GM18519 (cell line): ENCODE data around the gene FUCA2.

Experiments used
- ATAC-seq: cut with Tn5 transposase; IDR thresholded peaks from one replicate; pipeline ENCODE4 v1.9.1; 2021; ENCODE audit warnings: mild to moderate bottlenecking, moderate library complexity; ENCODE audit not compliant: unreplicated experiment, low FRiP score

FUCA2 gene, protein sequence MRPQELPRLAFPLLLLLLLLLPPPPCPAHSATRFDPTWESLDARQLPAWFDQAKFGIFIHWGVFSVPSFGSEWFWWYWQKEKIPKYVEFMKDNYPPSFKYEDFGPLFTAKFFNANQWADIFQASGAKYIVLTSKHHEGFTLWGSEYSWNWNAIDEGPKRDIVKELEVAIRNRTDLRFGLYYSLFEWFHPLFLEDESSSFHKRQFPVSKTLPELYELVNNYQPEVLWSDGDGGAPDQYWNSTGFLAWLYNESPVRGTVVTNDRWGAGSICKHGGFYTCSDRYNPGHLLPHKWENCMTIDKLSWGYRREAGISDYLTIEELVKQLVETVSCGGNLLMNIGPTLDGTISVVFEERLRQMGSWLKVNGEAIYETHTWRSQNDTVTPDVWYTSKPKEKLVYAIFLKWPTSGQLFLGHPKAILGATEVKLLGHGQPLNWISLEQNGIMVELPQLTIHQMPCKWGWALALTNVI

DNA sequence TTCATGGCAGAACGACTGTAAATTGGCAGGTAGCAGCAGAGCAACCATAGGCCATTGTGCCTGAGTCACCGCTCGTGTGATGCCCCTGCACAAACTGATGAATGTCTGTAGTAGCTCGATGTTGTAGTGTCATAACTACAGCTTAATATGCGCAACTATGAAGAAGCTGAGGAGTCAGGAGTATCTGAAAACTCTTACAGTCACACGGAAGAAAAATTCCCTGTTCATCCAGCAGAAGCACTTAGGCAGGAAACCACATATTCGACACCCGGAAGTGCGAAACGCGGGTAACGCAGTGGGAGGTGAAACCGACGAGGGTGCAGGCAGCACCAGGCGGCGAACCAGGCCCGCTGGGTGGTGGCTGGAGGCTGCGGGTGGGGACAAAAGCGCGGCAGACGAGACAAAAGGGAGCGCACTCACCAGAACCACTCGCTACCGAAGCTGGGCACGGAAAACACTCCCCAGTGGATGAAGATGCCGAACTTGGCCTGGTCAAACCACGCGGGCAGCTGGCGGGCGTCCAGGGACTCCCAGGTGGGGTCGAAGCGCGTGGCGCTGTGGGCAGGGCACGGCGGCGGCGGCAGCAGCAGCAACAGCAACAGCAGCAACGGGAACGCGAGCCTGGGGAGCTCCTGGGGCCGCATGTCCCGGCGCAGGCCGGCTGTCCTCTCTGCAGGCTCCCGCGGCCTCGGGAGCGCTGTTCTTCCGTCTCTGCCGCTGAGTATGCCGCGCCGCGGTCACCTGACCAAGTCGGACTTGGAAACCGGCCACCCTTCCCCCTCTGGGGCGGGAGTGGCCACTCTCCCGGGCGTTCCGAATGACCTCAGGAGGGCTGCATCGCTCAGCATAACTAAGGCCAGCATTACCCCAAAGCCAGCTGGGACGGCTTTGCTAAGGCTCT lies at the start of gene FUCA2:
FUCA2 (minus strand) TSS at position 730 of the 901 bp plus-strand sequence; CDS start at position 644, 86 bp downstream.
- ATAC-seq = peak; percentile 33

DNA sequence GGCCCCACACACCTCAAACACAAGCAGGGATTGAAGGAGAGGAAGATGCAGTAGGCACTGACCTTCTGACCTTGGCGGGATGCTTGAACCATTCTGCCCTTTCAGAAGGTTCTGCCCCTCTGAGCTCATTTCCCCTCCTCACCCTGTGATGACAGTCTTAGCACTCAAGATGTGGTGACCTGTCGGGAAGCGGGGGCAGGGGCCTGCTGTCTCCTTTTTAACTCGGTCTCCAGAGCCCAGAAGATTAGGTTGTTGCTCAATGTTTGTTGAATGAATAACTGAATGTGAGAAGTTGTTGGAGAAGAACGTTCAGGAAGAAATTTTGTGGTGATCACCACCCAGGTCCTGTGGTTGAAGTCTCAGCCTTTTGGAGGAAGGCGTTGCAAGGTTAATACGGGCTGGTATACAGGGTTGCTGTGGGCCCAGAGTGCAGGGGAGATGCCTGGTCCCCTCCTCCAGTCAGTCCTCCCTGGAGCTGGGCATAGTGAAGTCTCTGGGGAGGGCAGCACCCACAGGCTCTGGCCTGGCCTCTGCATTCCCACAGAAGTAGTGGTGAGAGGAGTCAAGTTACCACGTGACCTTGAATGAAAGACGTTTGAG lies 49.7 kb upstream of the FUCA2 start:
- ATAC-seq = no peak

DNA sequence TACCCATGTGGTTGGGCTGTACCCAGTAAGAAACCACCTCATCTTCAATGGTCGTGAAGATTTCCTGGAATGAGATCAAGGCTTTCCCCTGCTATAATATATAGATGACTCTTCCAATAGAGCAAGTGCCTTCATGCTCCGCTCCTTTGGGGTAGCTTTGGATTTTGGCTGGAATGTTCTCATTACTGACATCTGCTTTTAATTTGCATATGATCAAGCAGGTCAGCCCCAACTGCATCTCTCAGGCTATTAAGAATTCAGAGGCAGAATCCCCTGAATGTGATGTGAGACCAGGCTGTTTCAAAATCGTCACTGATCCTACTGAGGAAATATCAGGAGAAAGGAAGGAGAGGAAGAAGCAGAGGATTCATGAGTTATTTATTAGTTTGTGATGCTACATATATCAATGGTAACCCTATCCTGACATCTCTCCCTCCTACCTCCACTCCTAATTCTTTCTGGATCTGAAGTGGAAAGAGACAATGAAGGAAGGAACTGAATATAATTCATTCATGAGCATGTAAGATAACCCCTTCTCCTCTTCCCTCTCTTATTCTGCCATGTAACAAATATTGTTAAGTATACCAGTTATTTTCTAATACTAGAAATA lies 47.6 kb upstream of the FUCA2 start:
- no peak for ATAC-seq

DNA sequence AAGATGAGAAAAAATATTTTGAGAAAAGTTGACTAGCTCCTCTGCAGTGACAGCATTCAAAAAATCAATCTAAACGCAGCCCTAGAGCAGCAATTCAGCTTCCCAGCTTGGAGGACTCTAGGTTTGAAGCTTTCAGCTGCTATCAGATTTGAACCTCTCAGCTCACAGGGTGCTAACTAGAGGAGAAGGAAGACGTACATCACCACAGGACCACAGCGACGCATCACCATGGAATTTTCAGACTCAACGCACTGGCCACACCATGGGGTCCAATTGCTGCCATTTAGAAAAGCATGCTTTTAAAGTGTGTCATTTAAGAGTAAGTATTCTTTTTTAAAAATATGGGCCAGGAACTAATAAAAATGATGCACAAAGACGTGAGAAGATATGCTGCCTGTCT lies 45.0 kb upstream of the FUCA2 start:
- ATAC-seq = no peak

DNA sequence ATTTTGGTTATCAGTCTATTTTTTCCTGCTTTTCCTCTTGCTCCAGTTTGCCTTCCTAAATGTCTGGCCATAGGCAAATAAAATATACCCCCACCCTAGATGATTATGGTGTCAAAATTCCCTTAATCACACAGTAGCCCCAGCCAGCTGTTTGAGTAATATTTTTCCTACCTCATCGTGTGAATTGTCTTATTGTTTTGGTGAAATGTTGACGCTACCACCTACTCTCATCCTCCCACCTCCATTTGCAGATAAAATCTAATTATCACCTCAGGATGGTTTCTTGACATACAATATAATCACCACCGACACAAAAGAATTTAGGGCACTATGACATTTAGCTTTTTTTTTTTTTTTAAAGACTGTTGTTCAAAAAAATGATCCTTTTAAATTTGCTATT lies 44.1 kb upstream of the FUCA2 start:
- no peak for ATAC-seq

DNA sequence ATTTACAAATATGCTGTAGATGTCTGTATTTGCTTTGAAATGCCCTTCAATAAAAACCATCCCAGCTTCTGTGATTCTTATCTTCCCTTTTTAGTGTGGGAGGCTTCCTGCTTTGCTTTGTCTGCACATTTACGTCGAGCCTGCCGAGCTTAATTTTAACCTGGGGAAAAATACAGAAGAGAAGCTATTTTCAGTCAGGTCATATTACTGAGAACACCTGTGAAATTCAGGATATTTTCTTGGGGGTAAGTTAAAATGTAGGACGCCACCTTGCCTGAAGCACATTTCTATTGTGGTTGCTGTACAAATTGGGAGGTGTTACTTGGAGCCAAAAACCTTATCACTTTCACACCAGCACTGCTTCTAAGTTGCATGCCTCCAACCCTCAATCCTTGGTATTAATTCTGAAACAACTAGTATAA lies 43.6 kb upstream of the FUCA2 start:
- ATAC-seq = no peak

DNA sequence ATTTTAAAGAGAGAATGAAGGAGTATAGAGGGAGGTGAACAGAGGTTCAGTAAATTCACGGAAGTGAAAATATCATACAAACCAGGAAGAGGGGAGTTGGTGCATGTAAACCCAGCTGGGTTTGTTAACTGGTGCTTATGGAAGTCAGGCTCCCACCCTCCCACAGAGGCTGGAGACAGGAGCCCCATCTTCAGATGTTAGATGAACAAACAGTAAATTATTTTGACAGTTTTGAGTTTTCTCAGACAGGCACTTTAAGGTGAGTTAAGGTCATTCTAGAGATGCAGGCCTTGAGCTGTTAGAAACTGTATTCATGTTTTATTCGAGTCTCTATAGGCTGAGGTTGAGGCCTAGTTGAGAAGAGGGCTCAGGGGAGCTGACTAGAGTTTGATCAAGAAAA lies 41.8 kb upstream of the FUCA2 start:
- ATAC-seq = no peak

DNA sequence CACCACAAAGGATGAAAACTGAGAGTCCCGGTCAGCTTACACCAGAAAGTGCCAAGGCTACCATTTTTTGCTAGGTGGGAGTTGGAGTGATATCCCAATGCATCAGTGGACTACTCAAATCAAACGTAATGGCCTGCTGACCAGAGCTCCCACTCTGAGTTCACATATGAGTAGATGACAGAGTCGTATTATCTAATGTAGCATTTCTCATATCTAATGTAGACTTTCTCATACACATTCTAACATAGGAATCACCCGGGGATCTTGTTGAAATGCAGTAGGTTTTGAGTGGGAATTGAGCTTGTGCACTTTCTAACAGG lies 38.4 kb upstream of the FUCA2 start:
- no peak for ATAC-seq

DNA sequence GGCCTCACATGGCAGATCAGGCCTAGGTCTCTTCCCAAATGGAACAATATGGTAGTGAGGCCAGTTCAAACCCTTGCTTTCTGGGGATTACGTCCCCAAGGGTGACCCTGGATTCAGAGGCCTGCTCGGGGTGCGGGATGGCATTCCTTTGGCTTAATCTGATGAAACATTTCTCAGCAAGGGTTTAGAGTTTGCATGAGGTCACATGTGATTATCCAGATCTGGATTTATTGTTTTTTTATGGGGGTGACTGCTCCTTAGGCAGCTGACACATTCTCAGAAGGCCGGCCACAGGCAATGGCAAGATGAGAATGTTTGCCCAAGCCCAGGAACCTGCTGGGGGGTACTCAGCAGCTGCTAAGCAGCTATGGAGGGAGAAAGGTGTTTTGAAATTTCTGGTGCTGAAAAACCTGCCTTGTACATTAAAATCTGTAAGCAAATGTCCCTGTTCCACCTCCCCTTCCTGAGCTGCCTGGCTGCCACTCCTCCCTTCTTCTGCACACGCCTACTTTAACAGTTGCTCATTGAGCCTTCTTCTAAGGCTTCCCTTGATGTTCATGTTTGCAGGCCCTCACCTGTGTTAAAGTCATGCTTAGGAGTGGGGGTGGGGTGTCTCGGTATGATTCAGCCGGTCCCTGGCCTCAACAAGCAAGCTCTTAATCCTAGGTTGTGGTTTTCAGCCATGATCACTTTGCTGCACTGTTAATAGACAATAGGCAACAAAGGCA lies 37.9 kb upstream of the FUCA2 start:
- ATAC-seq = peak; percentile 83

DNA sequence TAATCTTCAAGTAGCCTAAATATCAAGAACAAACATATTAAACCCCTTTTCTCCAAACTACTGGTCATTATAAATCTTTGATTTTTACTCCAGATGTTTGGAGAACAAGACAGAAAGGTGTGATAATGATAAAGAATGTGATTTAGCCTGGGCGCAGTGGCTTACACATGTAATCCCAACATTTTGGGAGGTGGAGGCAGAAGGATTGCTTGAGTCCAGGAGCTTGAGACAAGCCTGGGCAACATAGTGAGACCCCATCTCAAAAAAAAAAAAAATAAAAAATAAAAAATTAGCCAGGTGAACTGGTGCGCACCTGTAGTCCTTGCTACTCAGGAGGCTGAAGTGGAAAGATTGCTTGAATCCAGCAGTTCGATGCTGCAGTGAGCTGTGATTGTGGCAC lies 35.1 kb upstream of the FUCA2 start:
- ATAC-seq = no peak

DNA sequence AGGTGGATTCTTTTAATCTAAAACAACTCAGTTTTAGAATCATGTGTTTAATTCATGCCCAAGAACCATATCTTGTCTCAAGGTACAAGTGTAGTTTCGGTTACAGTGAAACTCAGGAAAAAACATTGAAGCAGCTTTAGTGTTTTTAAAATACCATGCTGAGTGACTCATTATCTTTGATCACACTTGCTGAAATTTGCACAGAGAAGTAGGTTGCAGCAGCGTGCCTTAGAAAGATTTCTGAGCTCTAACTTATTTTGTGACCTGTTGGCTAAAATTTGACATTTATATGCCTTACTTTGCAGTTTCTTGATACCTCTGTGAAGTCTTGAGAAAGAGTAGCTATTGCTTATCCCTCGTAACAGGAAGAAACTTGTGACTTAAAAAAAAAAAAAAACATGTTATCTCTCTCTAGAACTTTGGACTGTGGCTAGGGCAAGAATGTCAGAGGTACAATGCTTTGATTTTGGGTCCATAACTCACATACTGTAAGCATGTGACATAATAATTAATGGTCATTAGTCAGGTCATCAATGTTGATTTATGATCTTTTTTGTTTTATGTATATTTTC lies 34.5 kb upstream of the FUCA2 start:
- ATAC-seq = no peak

DNA sequence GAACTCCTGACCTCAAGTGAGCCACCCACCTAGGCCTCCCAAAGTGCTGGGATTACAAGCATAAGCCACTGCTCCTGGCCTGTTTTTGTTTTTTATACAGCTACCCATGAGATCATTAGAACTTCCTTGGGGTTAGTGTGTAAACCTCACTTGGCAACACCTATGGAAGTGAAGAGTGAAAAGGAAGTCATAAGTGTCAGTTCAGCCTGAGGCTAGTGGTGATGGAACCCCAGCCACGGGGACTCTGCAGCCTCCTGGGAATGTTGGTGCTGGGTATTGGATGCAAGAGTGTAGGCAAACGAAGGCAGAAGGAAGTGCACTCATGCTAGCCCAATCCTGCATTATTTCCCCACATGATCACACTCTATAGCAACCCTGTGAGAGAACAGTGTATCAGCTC lies 33.6 kb upstream of the FUCA2 start:
- no peak for ATAC-seq

DNA sequence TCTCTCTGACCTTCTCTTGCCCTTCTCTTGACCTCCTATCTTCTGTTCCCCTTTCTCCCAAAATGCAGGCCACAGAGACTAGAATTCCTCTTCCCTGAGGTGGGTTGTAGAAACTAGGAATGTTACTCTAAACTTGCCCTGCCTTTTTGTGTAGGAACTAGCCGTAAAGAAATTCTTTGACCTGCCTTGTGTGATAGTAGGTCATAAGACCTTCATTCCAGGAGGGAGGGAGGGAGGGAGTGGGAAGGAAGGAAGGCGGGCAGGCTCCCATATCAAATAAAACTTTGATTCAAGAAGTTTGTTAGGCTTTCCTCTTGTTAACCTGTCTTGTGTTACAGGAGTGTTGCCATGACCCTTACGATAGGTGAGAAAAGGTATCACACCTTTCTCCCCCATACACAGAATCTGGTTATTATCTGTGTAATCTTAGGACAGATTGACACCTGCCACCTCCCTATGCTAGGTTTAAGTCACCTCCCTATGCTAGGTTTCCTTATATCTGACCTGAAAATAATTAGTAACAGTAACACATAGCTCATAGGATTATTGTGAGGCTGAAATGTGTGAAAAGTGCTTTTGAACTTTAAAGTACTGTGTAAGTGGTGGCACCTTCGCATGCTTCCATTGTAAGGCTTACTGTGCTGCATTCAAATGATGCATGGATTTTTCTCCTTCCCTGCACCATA lies 32.6 kb upstream of the FUCA2 start:
- ATAC-seq = no peak

DNA sequence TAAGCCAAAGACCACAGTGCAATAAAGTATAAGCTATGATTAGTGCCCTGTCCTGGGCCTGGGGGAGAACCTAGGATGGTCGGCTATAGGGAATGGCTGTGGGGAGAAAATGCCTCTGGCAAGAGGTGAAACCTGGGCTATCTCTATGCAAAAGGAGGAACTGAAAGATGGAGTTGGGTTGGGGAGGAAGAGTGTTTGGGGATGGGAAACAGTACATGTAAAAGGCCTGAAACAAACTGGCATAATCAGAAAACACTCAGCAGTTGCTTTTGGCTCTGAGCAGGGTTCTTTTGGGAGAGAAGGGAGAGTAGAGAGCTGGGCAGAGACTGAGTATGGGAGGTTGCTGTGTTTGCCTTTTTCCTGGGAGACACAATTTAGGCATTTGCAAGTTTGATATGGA lies 31.9 kb upstream of the FUCA2 start:
- no peak for ATAC-seq

DNA sequence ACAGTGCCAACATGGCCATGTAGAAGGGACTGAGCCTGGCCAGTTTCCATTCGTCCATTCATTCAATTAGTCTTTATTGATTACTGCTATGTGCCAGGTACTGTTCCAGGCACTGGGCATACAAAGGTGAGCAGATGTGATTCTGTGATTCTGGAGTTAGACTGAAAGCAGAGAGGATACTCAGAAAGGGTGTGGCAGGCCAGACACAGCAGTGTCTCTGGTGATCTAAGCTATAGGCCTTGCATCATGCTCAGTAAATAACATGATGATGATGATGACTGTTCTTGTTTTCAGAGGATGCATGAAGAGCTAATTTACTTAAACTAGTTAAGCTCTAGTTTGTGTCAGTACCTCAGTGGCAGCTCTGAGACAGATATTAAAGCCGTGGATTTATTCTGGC lies 31.4 kb upstream of the FUCA2 start:
- no peak for ATAC-seq

DNA sequence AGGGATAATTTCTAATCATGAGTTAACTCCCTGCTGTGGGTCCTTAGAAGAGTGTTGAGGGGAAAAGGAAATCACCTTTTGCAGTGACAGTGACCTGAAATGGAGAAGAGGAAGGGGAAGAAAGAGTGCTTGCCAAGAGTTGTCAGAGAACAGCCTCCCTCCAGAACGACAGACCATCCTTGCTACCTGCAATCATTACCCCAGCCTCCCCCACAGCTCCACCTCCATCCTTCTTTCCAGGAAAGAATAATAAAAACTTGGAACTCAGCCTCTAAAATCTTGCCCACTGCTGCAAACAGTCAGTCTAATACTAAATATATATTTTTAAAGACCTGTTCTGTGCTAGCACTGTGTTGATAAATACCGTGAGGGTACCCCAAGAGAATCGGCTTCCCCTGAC lies 28.7 kb upstream of the FUCA2 start:
- ATAC-seq = no peak

DNA sequence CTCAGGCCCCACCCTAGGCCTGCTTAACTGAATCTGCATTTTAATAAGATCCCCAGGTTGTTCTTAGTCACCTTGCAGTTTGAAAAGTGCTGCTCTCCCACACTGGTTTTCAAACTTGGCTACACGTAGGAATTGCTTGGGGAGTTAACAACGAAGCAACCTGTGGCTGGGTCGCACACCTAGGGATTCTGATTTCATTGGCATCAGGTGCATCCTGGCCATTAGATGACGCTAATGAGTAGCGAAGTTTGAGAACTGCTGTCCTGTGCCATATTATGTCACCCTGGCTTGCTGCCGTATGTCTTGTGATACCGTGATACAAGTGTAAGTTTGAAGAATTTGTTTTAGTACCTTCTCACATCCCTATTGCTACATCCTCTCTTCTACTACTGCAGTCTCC lies 28.2 kb upstream of the FUCA2 start:
- no peak for ATAC-seq

DNA sequence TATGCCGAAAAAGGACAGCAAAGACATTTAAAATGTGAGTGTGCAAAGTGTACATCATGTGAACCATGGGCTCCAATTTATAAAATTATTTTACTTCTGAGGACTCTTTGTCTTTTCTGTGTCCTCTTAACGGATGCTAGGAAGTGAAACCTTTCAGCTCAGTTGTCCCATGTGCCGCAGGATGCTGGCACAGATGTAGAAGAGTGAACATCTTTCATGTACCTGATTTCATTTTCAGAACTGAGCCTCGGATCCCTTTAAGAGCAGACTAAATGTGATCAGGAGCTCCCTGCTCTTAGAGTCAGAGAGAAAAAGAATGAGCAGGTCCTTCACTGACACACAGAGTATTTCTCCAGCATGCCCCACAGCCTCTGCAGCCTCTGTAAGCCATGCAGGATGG lies 27.6 kb upstream of the FUCA2 start:
- no peak for ATAC-seq

DNA sequence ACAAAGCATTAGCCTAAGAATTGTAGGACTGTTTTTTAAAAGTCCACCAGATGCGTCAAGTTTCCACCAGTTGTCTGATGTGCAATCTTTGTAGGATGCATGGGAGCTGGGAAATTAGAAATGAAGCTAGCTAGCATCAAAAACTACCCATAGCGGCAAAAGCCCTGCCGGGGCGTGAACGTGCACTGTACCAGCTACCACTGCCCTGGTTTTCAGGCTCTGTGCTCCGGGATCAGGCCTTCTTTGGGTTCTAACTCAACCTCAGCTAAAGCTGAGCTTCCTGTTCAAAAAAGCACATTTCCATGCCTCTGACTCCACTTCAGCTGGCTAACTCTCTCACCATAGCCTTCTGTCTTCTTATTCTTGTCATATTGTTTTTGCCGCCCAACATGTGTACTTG lies 26.9 kb upstream of the FUCA2 start:
- no peak for ATAC-seq
